ENCODE measurements around the gene RHAG. TPM values are rescaled to one million over a fixed set of nuclear protein-coding genes. Genes with fewer than 3 reads are reported as not detected.

Gene RHAG
- total and polyA plus RNA-seq, 2 of the 8 experiments (the other 6 are each of a cell fraction or from before 2014, with no cell fraction given): not detected

- no peak overlapping the region for H3K9ac ChIP-seq (replicated peaks in 1 of 4; ENCODE audit: extremely low read depth in 1 of 4, low read depth in 3 of 4, low read length in 3 of 4)
- H3K4me3 ChIP-seq (ENCODE audit: extremely low read depth in 1 of 4, insufficient read depth in 2 of 4, low read depth in 3 of 4, low read length in 4 of 4): no peak overlapping the region
- H2BK20ac ChIP-seq (ENCODE audit: low read length): 0 out of 2 replicates have a peak overlapping the region, but pooled peaks have one; percentile 90
- no peaks in the 10 kb centered on the region for H3K79me1 ChIP-seq (ENCODE audit: low read depth, low read length)
- no peak overlapping the region for H3K4ac ChIP-seq (replicated peaks; ENCODE audit: insufficient read length, low read depth, low read length)
- FAIRE-seq (no peak), DNase-seq (ENCODE audit: low read depth in 1 of 2, low spot score in 2 of 2) (no peak)
- no peak overlapping the region for H3K23ac ChIP-seq (ENCODE audit: insufficient read length)
- TF ChIP-seq CEBPB (IDR thresholded peaks at IDR 0.05; ENCODE audit: low read depth, low read length) (0 out of 2 replicates have a peak, but pooled peaks have one; percentile 23), POLR2A (IDR thresholded peaks at IDR 0.05; ENCODE audit: control extremely low read depth in 1 of 2, low read depth in 2 of 2, low read length in 2 of 2) (no peak)
- no peaks in the 10 kb centered on the region for H4K20me1 ChIP-seq (replicated peaks in 1 of 2; ENCODE audit: control insufficient read depth in 1 of 2, insufficient read depth in 2 of 2, low read length in 2 of 2)
- ChIA-PET POLR2A (ENCODE audit: partially characterized antibody) (no interaction called here), CTCF (ENCODE audit: partially characterized antibody) (no interaction called here)
- no peak overlapping the region for H2AFZ ChIP-seq (ENCODE audit: low read length)
- H3K23me2 ChIP-seq (ENCODE audit: low read depth, low read length): peaks cover 3% of the 10 kb centered on the region; the same call in 1 of the 2 replicates
- no peak overlapping the region for H2AK5ac ChIP-seq (ENCODE audit: low read depth, low read length)
- no peaks in the 10 kb centered on the region for H3K9me3 ChIP-seq (ENCODE audit: insufficient read depth in 2 of 2, low read depth in 1 of 2, low read length in 1 of 2)
- no peak overlapping the region for H3K14ac ChIP-seq (ENCODE audit: insufficient read length)
- no peak overlapping the region for H2BK15ac ChIP-seq (ENCODE audit: low read length)
- H4K91ac ChIP-seq (replicated peaks; ENCODE audit: insufficient read length, low read length): no peak overlapping the region
- H3K27ac ChIP-seq (ENCODE audit: low read depth, low read length): no peak overlapping the region
- H4K5ac ChIP-seq (ENCODE audit: insufficient read length, low read depth, low read length): peak overlapping the region; percentile 23
- H3K18ac ChIP-seq (ENCODE audit: extremely low read depth, low read length): no peak overlapping the region; the same call in 1 of the 2 replicates
- no peak overlapping the region for H3K4me2 ChIP-seq (ENCODE audit: insufficient read depth in 1 of 2, low read depth in 2 of 2, low read length in 2 of 2)
- H3K4me1 ChIP-seq (replicated peaks in 1 of 4; ENCODE audit: control insufficient read depth in 3 of 4, insufficient read depth in 4 of 4, low read length in 3 of 4): peaks cover 0 to 9% (median 3%) of the 10 kb centered on the region in 4 experiments; a peak in 2 of 7 replicates
- H3K56ac ChIP-seq (replicated peaks; ENCODE audit: insufficient read length, low read depth, low read length): no peak overlapping the region
- 83 to 100% methylated on average over 1 to 5 of the region's 5 CpGs for WGBS, 2 experiments (ENCODE audit: extremely low coverage in 1 of 2, insufficient coverage in 1 of 2, insufficient read length in 1 of 2, insufficient replicate concordance in 2 of 2, low coverage in 1 of 2, low lambda C conversion rate in 2 of 2, missing lambda C conversion rate in 1 of 2)
- 0 out of 2 replicates have a peak overlapping the region, but pooled peaks have one; percentile 48 for H2BK5ac ChIP-seq (ENCODE audit: low read depth, low read length)
- no peak overlapping the region for H4K8ac ChIP-seq (ENCODE audit: extremely low read depth, insufficient read depth, low read length)
- H2BK120ac ChIP-seq (replicated peaks; ENCODE audit: low read depth, low read length): no peak overlapping the region
- H2BK12ac ChIP-seq (ENCODE audit: low read depth, low read length): peak overlapping the region; percentile 39; the same call in 1 of the 2 replicates
- H3K27me3 ChIP-seq (replicated peaks in 1 of 4; ENCODE audit: control insufficient read depth in 3 of 4, extremely low read depth in 1 of 4, insufficient read depth in 3 of 4, low read length in 3 of 4): no peaks in the 10 kb centered on the region
- H3K79me2 ChIP-seq (ENCODE audit: control insufficient read depth in 1 of 2, insufficient read depth in 2 of 2, low read length in 2 of 2): no peaks in the 10 kb centered on the region
- H3K36me3 ChIP-seq (ENCODE audit: control insufficient read depth in 2 of 4, insufficient read depth in 4 of 4, low read length in 3 of 4): no peaks in the 10 kb centered on the region
These were observed 30.5 kb upstream of the RHAG start for GRCh38 chr6:49666930-49667757.
